Cortex of kidney (tissue), 1 donor: ENCODE results near the gene UNC5A.

ENCODE experiments used
- DNase-seq: peaks from one replicate; lab custom pipeline; 2025; lab: John Stamatoyannopoulos, UW

UNC5A gene

GRCh38 chr5:176899296-176899891 is 89.0 kb downstream of the UNC5A start, which contains the start of gene HK3:
Gene HK3, minus strand, starts transcription at chr5:176899346. Its CDS starts 3,187 bp downstream, at chr5:176896159.
- DNase-seq, result no peak

DNA sequence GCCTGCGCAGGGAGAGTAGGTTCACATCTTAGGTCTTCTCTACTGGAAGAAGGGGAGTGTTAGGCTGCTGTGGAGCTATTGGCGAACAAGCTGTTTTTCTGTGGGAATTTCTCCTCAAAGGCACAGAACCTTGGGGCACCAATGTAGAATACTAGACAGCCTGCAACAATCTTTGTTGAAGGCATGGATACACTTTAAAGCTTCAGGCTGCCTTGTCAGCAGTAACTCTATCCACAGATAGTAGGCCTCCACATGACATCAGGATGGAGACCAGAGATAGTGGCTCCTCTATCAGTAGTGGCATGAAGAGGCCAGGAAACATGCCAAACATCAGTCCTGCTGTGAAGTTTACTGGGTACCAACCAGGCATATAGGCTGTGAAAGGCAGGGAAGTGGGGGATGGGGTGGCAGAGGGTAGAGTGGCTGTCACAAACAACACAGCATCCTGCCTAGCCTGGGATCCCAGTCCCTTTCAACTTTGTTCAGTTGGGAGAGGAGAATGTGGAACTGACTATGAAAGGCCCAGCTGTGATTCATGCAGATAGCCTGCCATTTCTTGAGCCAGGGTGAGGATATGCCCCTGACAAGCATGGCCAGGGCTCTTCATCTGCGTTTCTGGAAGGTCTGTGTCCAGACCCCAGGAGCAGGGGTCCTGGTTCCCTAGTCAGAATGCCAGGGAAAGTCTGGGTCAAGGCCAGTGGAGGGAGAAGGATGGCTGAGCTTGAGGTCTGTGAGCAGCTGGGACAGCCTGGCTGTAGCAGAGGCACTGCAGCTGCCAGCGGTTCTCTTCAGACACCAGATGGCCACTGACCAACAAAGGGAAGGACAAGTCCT is 89.8 kb downstream of the UNC5A start:
- no peak for DNase-seq

- DNase-seq, result no peak
These were observed 90.4 kb downstream of the UNC5A start for GRCh38 chr5:176900780-176901204.

DNA sequence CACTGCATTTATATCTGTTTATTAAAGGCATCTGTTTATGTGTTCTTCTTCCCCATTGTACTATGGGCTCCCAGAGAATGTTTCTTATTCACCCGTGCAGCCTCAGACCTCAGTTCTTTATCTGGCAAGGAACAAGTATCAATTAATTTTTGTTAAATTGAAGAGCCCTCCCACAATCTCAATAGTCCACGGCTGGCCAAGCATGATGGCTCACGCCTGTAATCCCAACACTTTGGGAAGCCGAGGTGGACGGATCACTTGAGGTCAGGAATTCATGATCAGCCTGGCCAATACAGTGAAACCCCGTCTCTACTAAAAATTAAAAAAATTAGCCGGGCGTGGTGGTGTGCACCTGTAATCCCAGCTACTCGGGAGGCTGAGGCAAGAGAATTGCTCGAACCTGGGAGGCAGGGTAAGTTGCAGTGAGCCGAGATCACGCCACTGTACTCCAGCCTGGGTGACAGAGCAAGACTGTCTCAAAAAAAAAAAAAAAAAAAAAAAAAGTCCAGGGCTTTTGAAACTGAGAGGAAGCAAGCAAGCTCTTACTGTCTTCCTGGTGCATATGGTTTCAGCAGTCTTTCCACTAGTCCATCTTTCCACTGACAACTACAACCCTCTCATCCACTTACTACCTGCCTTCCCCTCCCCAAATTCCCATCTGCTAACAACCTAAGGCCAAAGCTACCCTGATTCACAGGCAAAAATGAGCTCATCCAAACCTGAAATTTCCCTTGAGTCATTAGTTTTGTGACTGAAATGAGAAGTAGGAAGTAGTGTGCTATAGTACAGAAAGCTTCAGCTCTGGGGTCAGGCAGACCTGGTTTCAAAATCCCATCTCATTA is 91.1 kb downstream of the UNC5A start:
- no peak for DNase-seq

DNA sequence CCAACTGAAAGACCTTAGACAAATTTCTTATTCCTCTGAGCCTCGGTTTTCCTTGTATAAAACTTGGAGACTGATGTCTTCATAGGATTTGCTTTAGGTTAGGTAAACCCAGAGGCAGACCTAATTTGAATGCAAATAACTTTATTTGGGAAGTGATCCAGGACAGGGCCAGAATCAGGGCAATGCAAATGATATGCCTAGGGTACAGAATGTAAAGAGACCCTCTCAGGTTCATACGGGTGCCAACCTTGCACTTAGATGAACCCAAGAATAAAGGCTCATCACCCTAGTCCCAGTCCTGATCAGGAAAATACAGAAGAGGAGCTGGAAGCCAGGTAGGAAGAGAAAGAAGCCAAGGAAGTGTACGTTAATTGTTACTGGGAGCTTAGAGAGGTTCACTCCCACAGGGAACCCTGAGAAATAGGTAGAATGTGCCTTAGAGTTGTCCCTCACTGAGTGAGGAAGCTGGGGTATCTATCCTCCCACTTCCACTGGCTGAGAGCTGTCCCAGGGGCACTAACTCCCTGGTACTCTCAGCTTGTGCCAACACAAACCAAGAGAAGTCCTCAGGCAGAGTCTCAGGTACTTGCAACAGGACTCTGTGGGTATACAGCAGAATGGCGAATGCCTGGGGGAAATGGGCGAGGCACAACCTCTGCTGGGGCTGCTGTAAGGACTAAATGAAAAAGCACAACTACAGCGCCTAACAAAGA is 91.9 kb downstream of the UNC5A start:
- DNase-seq, result no peak

GRCh38 chr5:176902911-176903664 is 92.7 kb downstream of the UNC5A start:
- no peak for DNase-seq

DNA sequence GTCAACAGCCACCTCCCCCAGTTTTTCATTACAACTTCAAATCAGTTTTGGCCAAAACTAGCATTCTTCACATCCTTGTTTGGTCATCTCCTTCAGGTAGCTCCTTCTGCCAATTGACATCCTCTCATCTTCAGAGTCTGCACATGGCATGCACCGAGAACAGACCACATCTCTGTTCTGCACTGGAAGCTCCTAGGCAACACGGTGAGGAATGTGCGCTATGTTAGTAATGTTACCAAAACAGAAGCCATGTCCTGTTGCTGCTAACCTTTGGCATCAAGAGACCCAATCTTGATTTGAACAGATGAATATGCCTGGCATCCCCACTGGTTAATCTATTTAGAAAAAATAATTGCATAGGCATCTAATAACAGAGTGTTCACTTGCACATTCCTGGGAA is 93.9 kb downstream of the UNC5A start:
- DNase-seq, result no peak

DNA sequence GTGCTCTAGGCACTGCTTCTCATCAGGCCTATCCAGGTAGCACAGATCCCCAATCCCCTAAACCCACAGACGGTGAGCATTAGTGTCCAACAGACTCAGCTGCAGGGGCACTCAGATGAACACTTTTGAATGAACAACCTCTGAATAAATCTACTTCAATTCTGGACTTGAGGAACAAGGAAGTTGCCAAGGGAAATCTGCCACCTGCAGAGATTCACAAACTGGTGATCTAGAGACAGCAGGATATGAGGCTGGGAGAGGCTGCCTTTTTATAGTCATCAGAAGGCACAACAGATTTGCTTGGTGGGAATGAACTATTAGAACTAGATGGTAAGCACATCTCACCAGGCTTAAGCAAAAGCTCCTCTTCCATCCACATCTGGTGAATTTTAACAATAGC is 95.8 kb downstream of the UNC5A start:
- no peak for DNase-seq

- no peak for DNase-seq
These were observed 96.4 kb downstream of the UNC5A start for GRCh38 chr5:176906796-176907195.

- DNase-seq, result no peak
These were observed 98.5 kb downstream of the UNC5A start for GRCh38 chr5:176908675-176909368.

DNA sequence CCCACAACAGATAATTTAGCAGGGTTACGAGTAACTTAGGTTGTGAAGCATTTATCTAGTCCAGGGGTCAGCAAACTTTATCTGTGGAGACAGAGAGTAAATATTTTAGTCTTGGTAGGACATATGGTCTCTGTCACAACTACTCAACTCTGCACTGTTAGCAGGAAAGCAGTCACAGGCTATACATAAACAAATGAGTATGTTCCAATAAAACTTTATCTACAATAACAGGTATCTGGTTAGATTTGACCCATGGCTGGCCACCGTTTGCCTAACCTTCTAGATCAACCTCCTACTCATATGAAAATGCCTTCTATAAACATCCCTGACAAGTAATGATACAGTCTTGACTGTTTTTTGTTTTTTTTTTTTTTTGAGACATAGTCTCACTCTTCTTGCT is 101.8 kb downstream of the UNC5A start:
- no peak for DNase-seq

DNA sequence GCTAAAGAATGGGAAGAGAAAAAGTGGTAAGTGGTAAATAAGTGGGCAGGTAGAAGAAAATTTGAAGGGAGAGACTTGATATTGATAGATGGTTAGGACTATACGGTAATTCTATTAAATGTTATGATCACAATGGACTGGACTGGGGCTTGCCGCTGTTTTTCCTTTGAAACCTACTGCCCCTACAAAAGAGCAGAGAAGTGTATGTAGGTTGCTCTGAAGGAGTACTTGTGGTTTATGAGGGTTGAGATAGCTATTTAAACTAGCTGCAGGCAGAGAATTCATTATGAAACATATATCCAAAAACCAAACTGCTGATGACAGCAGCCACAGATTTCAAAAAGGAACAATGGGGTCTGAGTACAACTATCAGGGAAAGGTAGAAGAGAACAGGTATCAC is 105.5 kb downstream of the UNC5A start:
- no peak for DNase-seq

DNA sequence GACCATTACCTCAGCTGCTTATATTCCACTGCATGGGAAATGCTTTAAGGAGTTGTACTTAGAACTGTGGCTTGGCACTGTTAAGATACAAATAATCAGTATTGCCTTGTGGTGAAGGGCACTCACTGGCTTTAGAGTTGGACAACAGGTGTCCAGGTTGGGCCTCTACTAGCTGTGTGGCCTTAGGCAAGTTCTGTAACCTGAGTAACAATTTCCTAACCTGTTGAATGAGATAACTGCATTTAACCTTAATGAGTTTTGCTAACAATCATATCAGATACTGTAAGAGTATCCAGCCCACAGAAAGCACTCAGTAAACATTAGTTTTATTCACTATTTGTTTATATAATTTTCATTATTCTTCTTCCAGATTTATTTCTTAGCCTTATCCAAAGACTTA is 106.0 kb downstream of the UNC5A start:
- no peak for DNase-seq

DNA sequence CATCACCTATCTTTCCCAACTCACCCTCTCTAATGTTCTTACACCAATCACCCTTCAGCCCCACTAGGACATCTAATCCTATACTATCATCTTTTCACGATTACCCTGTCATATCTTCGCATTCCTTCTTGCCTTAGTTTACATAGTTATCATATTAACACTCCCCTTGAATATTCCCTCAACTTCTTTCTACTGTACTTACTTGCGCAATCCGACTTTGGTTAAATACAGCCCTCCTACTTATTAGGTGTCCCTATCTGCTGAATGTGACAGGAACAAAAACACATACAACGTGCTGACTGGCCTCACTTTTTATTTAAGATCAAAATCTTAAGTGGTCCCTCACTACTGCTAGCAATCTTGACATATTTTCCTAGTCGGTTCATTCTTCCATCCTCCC is 108.3 kb downstream of the UNC5A start:
- DNase-seq, result no peak

- no peak for DNase-seq
These were observed 111.4 kb downstream of the UNC5A start for GRCh38 chr5:176921714-176922113.

GRCh38 chr5:176922817-176923216 is 112.5 kb downstream of the UNC5A start:
- no peak for DNase-seq

DNA sequence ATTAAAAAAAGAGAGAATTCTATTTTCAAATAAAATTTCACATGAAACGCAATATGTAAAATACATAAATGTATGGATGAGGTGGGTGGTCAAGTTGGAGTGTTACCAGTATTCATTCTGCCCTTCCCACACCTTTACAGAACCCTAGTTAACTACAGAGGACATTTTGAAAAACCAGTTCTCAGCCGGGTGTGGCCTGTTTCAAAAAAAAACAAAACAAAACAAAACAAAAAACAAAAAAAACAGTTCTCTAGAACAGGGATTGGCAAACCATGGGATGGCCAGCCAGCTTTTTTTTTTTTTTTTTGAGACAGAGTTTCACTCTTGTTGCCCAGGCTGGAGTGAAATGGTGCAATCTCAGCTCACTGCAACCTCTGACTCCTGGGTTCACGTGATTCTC is 117.2 kb downstream of the UNC5A start:
- DNase-seq, result no peak

DNA sequence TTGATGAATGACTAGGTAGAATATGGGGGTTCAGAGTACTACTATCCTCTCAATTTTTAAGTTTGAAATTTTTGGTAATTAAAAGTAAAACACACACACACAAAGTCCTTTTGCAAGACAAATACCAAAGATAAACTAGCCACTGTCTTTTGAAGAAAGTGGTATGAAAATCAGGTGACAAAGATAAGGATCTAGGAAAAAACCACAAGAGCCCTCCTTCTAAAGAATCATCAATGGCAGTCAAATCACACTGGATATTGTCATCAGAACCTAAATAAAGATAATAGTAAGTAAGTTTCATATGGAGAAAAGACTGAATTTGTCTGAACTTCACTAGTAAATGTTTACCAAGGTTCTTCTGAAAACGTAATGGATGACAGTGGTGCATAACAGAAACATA is 119.3 kb downstream of the UNC5A start:
- no peak for DNase-seq
